GM21360 (cell line): ENCODE measurements around the gene CDK7.
"Not testable (repeated sequence)": the region's sequence is repeated elsewhere in the genome, so short reads cannot be mapped to it uniquely, and the experiment has no call there.

Source experiments
- ATAC-seq: cut with Tn5 transposase; IDR thresholded peaks from one replicate; pipeline ENCODE4 v1.9.1; 2021; ENCODE audit warnings: mild to moderate bottlenecking, moderate library complexity; ENCODE audit not compliant: unreplicated experiment

CDK7 gene

GRCh38 chr5:69236733-69237132 lies 2.0 kb downstream of the CDK7 start:
- not testable (repeated sequence) for ATAC-seq

- no peak for ATAC-seq
Observed at GRCh38 chr5:69237877-69238276, 3.2 kb downstream of the CDK7 start.

GRCh38 chr5:69238760-69239251 lies 4.1 kb downstream of the CDK7 start:
- no peak for ATAC-seq

- no peak for ATAC-seq
Observed at GRCh38 chr5:69242215-69242927, 7.7 kb downstream of the CDK7 start.

GRCh38 chr5:69245031-69245430 lies 10.3 kb downstream of the CDK7 start:
- no peak for ATAC-seq

- ATAC-seq = no peak
Observed at GRCh38 chr5:69248019-69248418, 13.3 kb downstream of the CDK7 start.

- ATAC-seq = no peak
Observed at GRCh38 chr5:69250593-69250992, 15.9 kb downstream of the CDK7 start.

- no peak for ATAC-seq
Observed at GRCh38 chr5:69252437-69252836, 17.8 kb downstream of the CDK7 start.

- not testable (repeated sequence) for ATAC-seq
Observed at GRCh38 chr5:69255940-69256339, 21.3 kb downstream of the CDK7 start.

- no peak for ATAC-seq
Observed at GRCh38 chr5:69257577-69257976, 22.9 kb downstream of the CDK7 start.

GRCh38 chr5:69261034-69261433 lies 26.3 kb downstream of the CDK7 start:
- ATAC-seq = no peak

- ATAC-seq = no peak
Observed at GRCh38 chr5:69265931-69266330, 31.2 kb downstream of the CDK7 start.

- ATAC-seq = no peak
Observed at GRCh38 chr5:69268899-69269298, 34.2 kb downstream of the CDK7 start.

GRCh38 chr5:69270840-69271239 lies 36.2 kb downstream of the CDK7 start:
- no peak for ATAC-seq

GRCh38 chr5:69271376-69271775 lies 36.7 kb downstream of the CDK7 start:
- ATAC-seq = no peak

GRCh38 chr5:69275563-69275962 lies 40.9 kb downstream of the CDK7 start:
- ATAC-seq = no peak

- no peak for ATAC-seq
Observed at GRCh38 chr5:69276422-69277174, 41.9 kb downstream of the CDK7 start.

GRCh38 chr5:69279517-69279916 lies 44.8 kb downstream of the CDK7 start:
- ATAC-seq = no peak

- no peak for ATAC-seq
Observed at GRCh38 chr5:69281114-69281513, 46.4 kb downstream of the CDK7 start.

GRCh38 chr5:69284203-69284602 lies 49.5 kb downstream of the CDK7 start:
- no peak for ATAC-seq

GRCh38 chr5:69285448-69286116 lies 50.9 kb downstream of the CDK7 start:
- no peak for ATAC-seq

- no peak for ATAC-seq
Observed at GRCh38 chr5:69288069-69288468, 53.4 kb downstream of the CDK7 start.
